Adipocyte (in vitro differentiated cells): ENCODE results near the gene SPA17.

Experiments used
- DNase-seq: peaks from one replicate; pipeline ENCODE4 v3.0.0-alpha.2; 2015; ENCODE audit warnings: low read depth
- H3K27me3 ChIP-seq: replicated peaks from 2 replicates; pipeline ENCODE4 v1.7.0; 2013; ENCODE audit warnings: mild to moderate bottlenecking, low read length, moderate library complexity; ENCODE audit not compliant: control insufficient read depth, insufficient read depth
- H3K36me3 ChIP-seq: 2 replicates; pipeline ENCODE4 v1.7.0; 2013; ENCODE audit warnings: low read length, mild to moderate bottlenecking, moderate library complexity; ENCODE audit not compliant: control insufficient read depth, insufficient read depth, severe bottlenecking
- H3K4me1 ChIP-seq: 2 replicates; pipeline ENCODE4 v1.7.0; 2013; ENCODE audit warnings: mild to moderate bottlenecking, low read length, moderate library complexity; ENCODE audit not compliant: control insufficient read depth, insufficient read depth
- H3K4me3 ChIP-seq: 2 replicates; pipeline ENCODE4 v1.7.0; 2013; ENCODE audit warnings: mild to moderate bottlenecking, low read length, moderate library complexity
- H3K9ac ChIP-seq: 2 replicates; pipeline ENCODE4 v1.7.0; 2013; ENCODE audit warnings: mild to moderate bottlenecking, low read length, moderate library complexity
- H3K9me3 ChIP-seq: 2 replicates; pipeline ENCODE4 v1.7.0; 2013; ENCODE audit warnings: mild to moderate bottlenecking, low read length, moderate library complexity; ENCODE audit not compliant: control insufficient read depth

SPA17 gene

GRCh38 chr11:124745270-124745834 lies 71.6 kb downstream of the SPA17 start:
- no peak for DNase-seq
- H3K27me3 ChIP-seq: peaks cover 90% of the 10 kb centered on the region
- no peak overlapping the region for H3K4me3 ChIP-seq

GRCh38 chr11:124745835-124746620 lies 72.3 kb downstream of the SPA17 start:
- H3K36me3 ChIP-seq: no peaks in the 10 kb centered on the region
- DNase-seq: no peak
- peak overlapping the region; percentile 49 for H3K9ac ChIP-seq
- H3K27me3 ChIP-seq: peaks cover 88% of the 10 kb centered on the region
- peaks cover 8% of the 10 kb centered on the region for H3K4me1 ChIP-seq
- peak overlapping the region; percentile 81 for H3K4me3 ChIP-seq
- H3K9me3 ChIP-seq: no peaks in the 10 kb centered on the region

More at GRCh38 chr11:124745270-124745834, 71.6 kb downstream of the SPA17 start:
- H3K4me1 ChIP-seq: peaks cover 8% of the 10 kb centered on the region
- H3K9me3 ChIP-seq: no peaks in the 10 kb centered on the region
- no peaks in the 10 kb centered on the region for H3K36me3 ChIP-seq
- no peak overlapping the region for H3K9ac ChIP-seq

GRCh38 chr11:124746621-124747243 lies 73.0 kb downstream of the SPA17 start:
- DNase-seq: peak; percentile 58
- H3K27me3 ChIP-seq: peaks cover 88% of the 10 kb centered on the region
- no peaks in the 10 kb centered on the region for H3K36me3 ChIP-seq
- H3K9ac ChIP-seq: peak overlapping the region; percentile 49
- peaks cover 8% of the 10 kb centered on the region for H3K4me1 ChIP-seq
- no peaks in the 10 kb centered on the region for H3K9me3 ChIP-seq
- peak overlapping the region; percentile 81 for H3K4me3 ChIP-seq
